Measurements from ENCODE around the gene ACOX3.
"Not testable (repeated sequence)": the region's sequence is repeated elsewhere in the genome, so short reads cannot be mapped to it uniquely, and the experiment has no call there.

DNA sequence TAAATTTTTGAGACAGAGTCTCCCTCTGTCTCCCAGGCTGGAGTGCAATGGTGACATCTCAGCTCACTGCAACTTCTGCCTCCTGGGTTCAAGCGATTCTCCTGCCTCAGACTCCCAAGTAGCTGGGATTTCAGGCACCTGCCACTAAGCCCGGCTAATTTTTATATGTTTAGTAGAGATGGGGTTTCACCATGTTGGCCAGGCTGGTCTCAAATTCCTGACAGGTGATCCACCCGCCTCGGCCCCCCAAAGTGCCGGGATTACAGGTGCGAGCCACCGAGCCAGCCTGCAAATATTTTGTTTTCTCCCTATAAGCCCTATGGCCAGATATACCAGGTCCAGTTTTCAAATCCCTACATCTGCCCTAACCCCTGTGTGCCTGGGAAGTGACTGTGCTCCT is 99.2 kb downstream of the ACOX3 start:
- not testable (repeated sequence) for TF ChIP-seq ZIC2 (tag by site-specific recombination; IDR thresholded peaks at IDR 0.05); ZNF610 (tag by site-specific recombination; IDR thresholded peaks at IDR 0.05; ENCODE audit: borderline replicate concordance); ZNF561 (tag by site-specific recombination; IDR thresholded peaks at IDR 0.05; ENCODE audit: borderline replicate concordance); MYNN (tag by site-specific recombination; IDR thresholded peaks at IDR 0.05; ENCODE audit: borderline replicate concordance); ZNF777 (tag by site-specific recombination; IDR thresholded peaks at IDR 0.05; ENCODE audit: borderline replicate concordance); ZNF792 (tag by site-specific recombination; IDR thresholded peaks at IDR 0.05)
- TF ChIP-seq, protein P1, sequence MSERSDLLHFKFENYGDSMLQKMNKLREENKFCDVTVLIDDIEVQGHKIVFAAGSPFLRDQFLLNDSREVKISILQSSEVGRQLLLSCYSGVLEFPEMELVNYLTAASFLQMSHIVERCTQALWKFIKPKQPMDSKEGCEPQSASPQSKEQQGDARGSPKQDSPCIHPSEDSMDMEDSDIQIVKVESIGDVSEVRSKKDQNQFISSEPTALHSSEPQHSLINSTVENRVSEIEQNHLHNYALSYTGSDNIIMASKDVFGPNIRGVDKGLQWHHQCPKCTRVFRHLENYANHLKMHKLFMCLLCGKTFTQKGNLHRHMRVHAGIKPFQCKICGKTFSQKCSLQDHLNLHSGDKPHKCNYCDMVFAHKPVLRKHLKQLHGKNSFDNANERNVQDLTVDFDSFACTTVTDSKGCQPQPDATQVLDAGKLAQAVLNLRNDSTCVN (tag by site-specific recombination; optimal IDR thresholded peaks at IDR 0.05) = not testable (repeated sequence)
- TF ChIP-seq, protein P2, sequence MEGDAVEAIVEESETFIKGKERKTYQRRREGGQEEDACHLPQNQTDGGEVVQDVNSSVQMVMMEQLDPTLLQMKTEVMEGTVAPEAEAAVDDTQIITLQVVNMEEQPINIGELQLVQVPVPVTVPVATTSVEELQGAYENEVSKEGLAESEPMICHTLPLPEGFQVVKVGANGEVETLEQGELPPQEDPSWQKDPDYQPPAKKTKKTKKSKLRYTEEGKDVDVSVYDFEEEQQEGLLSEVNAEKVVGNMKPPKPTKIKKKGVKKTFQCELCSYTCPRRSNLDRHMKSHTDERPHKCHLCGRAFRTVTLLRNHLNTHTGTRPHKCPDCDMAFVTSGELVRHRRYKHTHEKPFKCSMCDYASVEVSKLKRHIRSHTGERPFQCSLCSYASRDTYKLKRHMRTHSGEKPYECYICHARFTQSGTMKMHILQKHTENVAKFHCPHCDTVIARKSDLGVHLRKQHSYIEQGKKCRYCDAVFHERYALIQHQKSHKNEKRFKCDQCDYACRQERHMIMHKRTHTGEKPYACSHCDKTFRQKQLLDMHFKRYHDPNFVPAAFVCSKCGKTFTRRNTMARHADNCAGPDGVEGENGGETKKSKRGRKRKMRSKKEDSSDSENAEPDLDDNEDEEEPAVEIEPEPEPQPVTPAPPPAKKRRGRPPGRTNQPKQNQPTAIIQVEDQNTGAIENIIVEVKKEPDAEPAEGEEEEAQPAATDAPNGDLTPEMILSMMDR (tag by site-specific recombination; IDR thresholded peaks at IDR 0.05) = not testable (repeated sequence)
- TF ChIP-seq, protein P3, sequence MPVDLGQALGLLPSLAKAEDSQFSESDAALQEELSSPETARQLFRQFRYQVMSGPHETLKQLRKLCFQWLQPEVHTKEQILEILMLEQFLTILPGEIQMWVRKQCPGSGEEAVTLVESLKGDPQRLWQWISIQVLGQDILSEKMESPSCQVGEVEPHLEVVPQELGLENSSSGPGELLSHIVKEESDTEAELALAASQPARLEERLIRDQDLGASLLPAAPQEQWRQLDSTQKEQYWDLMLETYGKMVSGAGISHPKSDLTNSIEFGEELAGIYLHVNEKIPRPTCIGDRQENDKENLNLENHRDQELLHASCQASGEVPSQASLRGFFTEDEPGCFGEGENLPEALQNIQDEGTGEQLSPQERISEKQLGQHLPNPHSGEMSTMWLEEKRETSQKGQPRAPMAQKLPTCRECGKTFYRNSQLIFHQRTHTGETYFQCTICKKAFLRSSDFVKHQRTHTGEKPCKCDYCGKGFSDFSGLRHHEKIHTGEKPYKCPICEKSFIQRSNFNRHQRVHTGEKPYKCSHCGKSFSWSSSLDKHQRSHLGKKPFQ (tag by site-specific recombination; IDR thresholded peaks at IDR 0.05) = not testable (repeated sequence)
